Upper lobe of left lung (tissue), 6 donors: ENCODE results near the gene ESRRG. TPM values are rescaled to one million over a fixed set of nuclear protein-coding genes. Genes with fewer than 3 reads are reported as not detected.

ENCODE experiments used
- ATAC-seq, 2 donors: fragments of 200-7000 bp; cut with Tn5 transposase; one replicate each; pipeline ENCODE4 v1.9.1; 2022; ENCODE audit warnings: mild to moderate bottlenecking in 2 of 2, moderate library complexity in 2 of 2; ENCODE audit not compliant: low FRiP score in 2 of 2
- DNase-seq, 2 donors: peaks; one replicate each; pipeline ENCODE4 v3.0.0-alpha.2; 2019 to 2020
- H3K27ac ChIP-seq, 4 donors: fragments of 200-600 bp; sonication (generic); one replicate each; pipeline ENCODE4 v1.5.1; 2016 to 2019
- H3K27me3 ChIP-seq, 4 donors: fragments of 200-600 bp; sonication (generic); one replicate each; pipeline ENCODE4 v1.5.1; 2017 to 2019
- H3K36me3 ChIP-seq, 4 donors: fragments of 200-600 bp; sonication (generic); one replicate each; pipeline ENCODE4 v1.5.1; 2016 to 2019
- H3K4me1 ChIP-seq, 4 donors: fragments of 200-600 bp; sonication (generic); one replicate each; pipeline ENCODE4 v1.5.1; 2018 to 2019
- H3K4me3 ChIP-seq, 4 donors: fragments of 200-600 bp; sonication (generic); one replicate each; pipeline ENCODE4 v1.5.1; 2017 to 2019; ENCODE audit warnings: mild to moderate bottlenecking in 2 of 4, moderate library complexity in 1 of 4
- H3K9me3 ChIP-seq, 4 donors: fragments of 200-600 bp; sonication (generic); one replicate each; pipeline ENCODE4 v1.5.1; 2018 to 2019
- CTCF ChIP-seq, 6 experiments: fragments of 450-650 bp in 4 of 6; fragments of 200-600 bp in 2 of 6; sonication (generic) in 2 of 6; IDR thresholded peaks; one replicate each; pipeline ENCODE4 v1.5.1; 2016 to 2019; ENCODE audit warnings: antibody characterized with exemption in 6 of 6
- EP300 ChIP-seq, 4 donors: sonication (generic); formaldehyde crosslinking; IDR thresholded peaks; one replicate each; pipeline ENCODE4 v1.5.1; 2017; ENCODE audit warnings: antibody characterized with exemption in 4 of 4, control low read depth in 2 of 4
- POLR2A ChIP-seq, 4 donors: fragments of 450-650 bp; IDR thresholded peaks; one replicate each; pipeline ENCODE4 v1.5.1; 2016 to 2017; ENCODE audit warnings: antibody characterized with exemption in 4 of 4, mild to moderate bottlenecking in 2 of 4
- POLR2AphosphoS5 ChIP-seq, 2 donors: sonication (generic); formaldehyde crosslinking; IDR thresholded peaks; one replicate each; pipeline ENCODE4 v1.5.1; 2017; ENCODE audit warnings: antibody characterized with exemption in 2 of 2
- WGBS, 2 donors: methylation state at CpG; one replicate each; pipeline ENCODE4 v1.1.5; 2017 to 2018; 5-methylcytosine and 5-hydroxymethylcytosine counted together
- total RNA-seq, 6 donors: library from RNA; depleted of rRNA in 4 of 6; stranded (reverse); fragments of >200 nt in 4 of 6; gene quantifications; one replicate each; pipeline versions ENCODE4 v1.1.0 to v1.2.1, GENCODE V29; 2016 to 2021
- donor health status: DM: no; HTN: no; CAD: no; lungs with moderate emphysema.
- donor health status: DM: no; HTN: yes; CAD: no; lungs with severe emphysema.

Gene ESRRG
- total RNA-seq, 6 donors from 2014 or later = 0.23 to 3.2 (median 0.95) TPM

- WGBS, 2 donors = 76 to 79% methylated on average over 1 of the region's 1 CpG
- H3K36me3 ChIP-seq = no peaks in the 10 kb centered on the region
- H3K4me1 ChIP-seq = no peaks in the 10 kb centered on the region
- DNase-seq (no peak), ATAC-seq (no peak)
- TF ChIP-seq EP300 (IDR thresholded peaks at IDR 0.05) (no peak), CTCF (IDR thresholded peaks at IDR 0.05) (no peak), POLR2AphosphoS5 (IDR thresholded peaks at IDR 0.05) (no peak), POLR2A (IDR thresholded peaks at IDR 0.05) (no peak)
- H3K27me3 ChIP-seq = no peaks in the 10 kb centered on the region
- H3K27ac ChIP-seq = no peak overlapping the region
- no peak overlapping the region for H3K4me3 ChIP-seq
- no peaks in the 10 kb centered on the region for H3K9me3 ChIP-seq
Observed at GRCh38 chr1:216485042-216485441, 238.2 kb downstream of the ESRRG start.

DNA sequence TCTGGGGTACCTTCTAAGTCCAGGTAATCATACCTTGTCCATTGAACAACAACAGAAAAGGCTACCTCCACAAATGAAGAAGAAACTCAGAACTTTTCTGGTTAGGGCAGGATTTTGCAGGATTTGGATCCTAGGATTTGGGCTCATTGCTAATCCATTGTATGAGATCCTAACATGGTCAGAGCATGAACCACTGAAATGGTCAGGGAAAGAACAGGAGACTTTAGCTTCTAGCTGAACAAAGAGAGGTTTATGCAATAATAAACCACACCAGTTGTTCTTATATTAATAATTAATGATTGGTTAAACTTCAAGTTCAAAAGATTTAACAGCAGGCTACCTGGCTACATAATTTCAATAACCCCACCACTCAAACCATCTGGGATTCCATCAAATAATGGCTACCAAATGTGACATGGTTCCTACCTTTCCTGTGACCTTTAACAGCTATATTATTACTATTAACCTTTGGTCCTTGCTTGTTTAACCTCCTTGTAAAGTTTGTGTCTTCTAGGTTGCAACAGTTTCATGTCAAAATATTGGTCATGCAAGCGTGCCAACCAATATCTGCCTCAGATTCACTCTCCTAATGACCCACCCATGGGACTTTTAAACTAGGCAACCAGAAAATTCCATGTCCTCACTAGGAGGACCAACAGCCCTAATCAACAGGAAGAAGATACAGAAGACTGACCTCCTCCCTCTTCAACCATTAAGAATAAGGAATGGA, 239.4 kb downstream of the ESRRG start:
- Histone ChIP-seq H3K4me3 (no peak overlapping the region), H3K4me1 (no peaks in the 10 kb centered on the region), H3K27ac (no peak overlapping the region), H3K27me3 (no peaks in the 10 kb centered on the region), H3K9me3 (no peaks in the 10 kb centered on the region), H3K36me3 (no peaks in the 10 kb centered on the region)
- TF ChIP-seq POLR2AphosphoS5 (IDR thresholded peaks at IDR 0.05) = no peak
- TF ChIP-seq POLR2A (IDR thresholded peaks at IDR 0.05) = no peak
- TF ChIP-seq EP300 (IDR thresholded peaks at IDR 0.05) = no peak
- no peak for TF ChIP-seq CTCF (IDR thresholded peaks at IDR 0.05)
- no peak for ATAC-seq
- WGBS, 2 donors = 77 to 84% methylated on average over 1 of the region's 1 CpG
- DNase-seq = no peak

DNA sequence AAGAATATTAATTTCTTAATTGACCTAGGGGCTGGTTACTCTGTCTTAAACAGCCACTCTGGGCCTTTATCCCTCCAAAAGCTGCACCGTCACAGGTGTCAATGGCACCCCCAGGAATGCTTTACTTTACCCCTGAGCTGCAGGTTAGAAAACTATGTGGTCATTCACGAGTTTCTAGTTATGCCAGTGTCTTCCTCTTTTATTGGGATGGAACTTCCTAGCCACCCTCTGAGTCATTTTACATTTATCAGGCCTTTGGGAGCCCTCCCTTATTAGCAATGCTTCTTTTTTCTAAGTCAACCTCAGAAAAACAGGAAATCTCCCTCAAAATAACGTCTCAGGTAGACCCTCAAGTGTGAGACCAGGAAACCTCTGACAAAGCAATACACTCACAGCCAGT, 240.6 kb downstream of the ESRRG start:
- DNase-seq = no peak
- H3K27ac ChIP-seq = no peak overlapping the region
- no peak for ATAC-seq
- no peaks in the 10 kb centered on the region for H3K27me3 ChIP-seq
- no peak overlapping the region for H3K4me3 ChIP-seq
- TF ChIP-seq CTCF (IDR thresholded peaks at IDR 0.05) (no peak), EP300 (IDR thresholded peaks at IDR 0.05) (no peak), POLR2A (IDR thresholded peaks at IDR 0.05) (no peak), POLR2AphosphoS5 (IDR thresholded peaks at IDR 0.05) (no peak)
- H3K36me3 ChIP-seq = no peaks in the 10 kb centered on the region
- 43 to 52% methylated on average over 3 of the region's 3 CpGs for WGBS, 2 donors
- H3K9me3 ChIP-seq = no peaks in the 10 kb centered on the region
- no peaks in the 10 kb centered on the region for H3K4me1 ChIP-seq

- H3K27ac ChIP-seq = no peak overlapping the region
- H3K27me3 ChIP-seq = no peaks in the 10 kb centered on the region
- no peaks in the 10 kb centered on the region for H3K9me3 ChIP-seq
- no peak for TF ChIP-seq POLR2AphosphoS5 (IDR thresholded peaks at IDR 0.05)
- no peak for TF ChIP-seq EP300 (IDR thresholded peaks at IDR 0.05)
- no peak for TF ChIP-seq POLR2A (IDR thresholded peaks at IDR 0.05)
- ATAC-seq = no peak
- no peaks in the 10 kb centered on the region for H3K36me3 ChIP-seq
- H3K4me1 ChIP-seq = no peaks in the 10 kb centered on the region
- DNase-seq = peak in 1 of 2 donors; percentile 12
- WGBS, 2 donors = 91 to 98% methylated on average over 8 of the region's 8 CpGs
- H3K4me3 ChIP-seq = no peak overlapping the region
Observed at GRCh38 chr1:216478238-216478637, 245.0 kb downstream of the ESRRG start.

GRCh38 chr1:216476341-216476740, 246.9 kb downstream of the ESRRG start:
- no peaks in the 10 kb centered on the region for H3K27me3 ChIP-seq
- no peak for TF ChIP-seq POLR2AphosphoS5 (IDR thresholded peaks at IDR 0.05)
- no peak for TF ChIP-seq EP300 (IDR thresholded peaks at IDR 0.05)
- no peak for TF ChIP-seq CTCF (IDR thresholded peaks at IDR 0.05)
- TF ChIP-seq POLR2A (IDR thresholded peaks at IDR 0.05) = no peak
- DNase-seq (no peak), ATAC-seq (no peak)
- H3K36me3 ChIP-seq = no peaks in the 10 kb centered on the region
- H3K9me3 ChIP-seq = no peaks in the 10 kb centered on the region
- no peak overlapping the region for H3K27ac ChIP-seq
- no peak overlapping the region for H3K4me3 ChIP-seq
- WGBS, 2 donors = 69 to 92% methylated on average over 1 of the region's 1 CpG
- no peaks in the 10 kb centered on the region for H3K4me1 ChIP-seq
